GM19463 (cell line): ENCODE results near the gene FUT2.

Experiments
- ATAC-seq: cut with Tn5 transposase; IDR thresholded peaks from one replicate; pipeline ENCODE4 v1.9.1; 2021; ENCODE audit warnings: mild to moderate bottlenecking, moderate library complexity; ENCODE audit not compliant: unreplicated experiment

The FUT2 gene

DNA sequence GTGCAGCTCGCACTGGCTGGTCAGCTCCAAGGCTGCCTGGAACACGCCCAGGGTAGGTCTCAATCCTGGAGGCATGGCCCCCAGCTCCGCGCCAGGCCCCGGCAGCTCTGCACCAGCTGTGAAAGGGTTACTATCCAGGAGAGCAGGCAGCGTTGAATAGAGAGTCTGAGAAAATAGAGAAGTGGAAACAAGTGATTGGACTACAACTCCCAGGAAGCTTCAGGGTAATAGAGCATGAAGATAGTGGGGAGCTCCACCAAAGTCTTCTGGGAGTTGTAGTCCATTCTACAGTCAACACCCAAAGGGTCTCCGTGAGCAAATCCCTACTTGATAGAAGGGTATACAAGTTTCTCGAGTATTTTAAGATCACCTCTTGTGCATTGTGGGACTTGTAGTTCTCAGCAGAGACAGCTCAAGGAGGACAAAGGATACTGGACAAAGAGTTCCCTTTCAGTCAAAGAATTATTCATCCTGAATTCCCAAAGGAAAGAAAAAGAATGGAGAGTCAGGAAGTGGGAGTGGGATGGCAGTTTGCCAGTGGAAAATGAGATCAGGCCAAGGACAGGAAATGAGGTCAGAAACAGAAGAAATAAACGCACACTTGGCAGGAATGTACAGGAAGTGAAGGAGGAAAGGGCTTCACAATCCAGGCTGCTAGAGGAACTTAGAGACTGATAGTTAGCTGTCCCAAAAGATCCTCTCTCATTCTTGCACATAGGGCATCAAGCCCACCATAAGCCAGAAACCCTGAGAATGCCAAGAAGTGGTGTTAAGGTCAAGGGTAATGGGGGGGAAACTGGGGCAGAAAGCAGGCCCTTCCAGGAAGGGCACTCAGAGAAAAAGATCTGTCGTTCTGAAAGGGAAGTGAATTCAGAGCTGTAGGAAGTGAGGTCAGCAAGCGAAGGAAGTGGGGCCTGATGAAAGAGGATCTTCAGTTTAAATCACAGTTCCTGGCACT, 29.3 kb downstream of the FUT2 start:
- ATAC-seq = no peak

DNA sequence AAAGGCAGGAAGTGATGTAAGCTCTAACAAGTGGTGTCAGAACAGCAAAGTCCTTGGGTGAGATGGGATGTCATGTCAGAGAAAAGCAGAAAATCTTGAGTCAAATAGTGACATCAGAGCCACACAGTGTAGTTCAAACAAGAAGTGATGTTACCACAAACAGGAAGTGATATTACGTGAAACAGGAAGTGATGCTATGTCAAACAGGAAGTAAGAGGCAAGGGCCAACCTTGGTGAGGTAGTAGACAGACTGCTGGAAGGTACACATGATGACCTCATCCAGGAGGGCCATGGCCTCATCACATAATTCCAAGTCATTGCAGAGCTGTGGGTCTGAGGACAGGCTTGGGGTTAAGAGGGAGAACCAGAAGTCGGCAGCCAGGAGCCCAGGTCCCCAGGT, 30.8 kb downstream of the FUT2 start:
- no peak for ATAC-seq

GRCh38 chr19:48728911-48729664, 33.3 kb downstream of the FUT2 start:
- ATAC-seq = no peak

DNA sequence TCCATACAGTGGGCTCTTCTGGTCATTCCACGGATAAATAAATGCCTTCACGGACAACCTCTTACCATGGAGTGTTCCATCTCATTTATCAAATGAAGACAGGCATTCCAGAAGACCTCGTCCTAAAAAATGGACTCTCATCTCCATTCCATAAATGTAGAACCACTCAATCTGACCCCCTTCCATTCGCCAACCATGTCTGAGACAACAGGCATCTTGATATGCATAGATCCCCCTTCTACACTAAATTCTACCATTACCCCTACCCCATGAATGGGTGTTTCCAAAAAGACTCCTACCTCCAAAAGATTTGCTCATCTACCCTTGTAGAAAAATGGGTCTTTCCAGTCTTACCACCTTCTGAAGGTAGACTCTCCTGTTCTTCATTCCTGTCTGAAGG, 35.7 kb downstream of the FUT2 start:
- no peak for ATAC-seq

DNA sequence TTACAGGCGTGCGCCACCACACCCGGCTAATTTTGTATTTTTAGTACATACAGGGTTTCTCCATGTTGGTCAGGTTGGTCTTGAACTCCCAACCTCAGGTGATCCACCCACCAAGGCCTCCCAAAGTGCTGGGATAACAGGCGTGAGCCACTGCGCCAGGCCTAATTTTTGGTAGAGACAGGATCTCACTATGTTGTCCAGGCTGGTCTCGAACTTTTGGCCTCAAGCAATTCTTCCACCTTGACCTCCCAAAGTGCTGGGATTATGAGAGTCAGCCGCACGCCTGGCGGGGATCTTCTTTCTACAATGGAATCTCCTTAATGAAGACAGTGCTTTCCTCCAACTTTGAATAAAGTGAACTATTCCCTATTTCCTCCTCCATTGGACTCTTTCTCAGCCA, 38.9 kb downstream of the FUT2 start:
- no peak for ATAC-seq

DNA sequence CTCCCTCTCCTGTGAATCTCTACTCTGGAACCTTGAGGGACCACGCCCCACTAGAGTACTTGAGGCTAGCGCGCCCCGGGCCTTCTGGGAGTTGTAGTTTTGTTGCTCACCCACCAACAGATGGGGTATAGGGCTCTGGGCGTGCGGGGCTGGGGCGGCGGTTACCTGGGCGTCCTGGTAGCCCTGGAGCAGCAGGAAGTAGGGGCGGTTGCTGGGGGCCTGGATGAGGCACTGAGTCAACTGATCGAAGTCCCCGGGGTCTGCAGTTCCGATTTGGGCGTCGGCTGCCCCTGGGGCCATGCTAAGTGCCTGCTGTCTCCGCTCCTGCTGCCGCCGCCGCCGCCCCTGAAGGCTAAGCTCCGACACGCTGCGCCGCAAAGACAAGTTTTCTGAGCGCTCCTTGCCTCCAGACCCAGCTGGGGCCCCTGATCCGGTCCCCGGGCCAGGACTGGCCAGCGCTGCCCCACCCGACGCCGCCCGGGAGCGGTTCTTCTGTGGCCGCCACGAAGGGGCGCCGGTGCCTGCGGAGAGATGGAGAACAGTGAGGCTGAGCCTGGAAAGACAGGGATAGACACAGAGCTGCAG, 39.4 kb downstream of the FUT2 start:
- ATAC-seq = no peak

GRCh38 chr19:48737360-48737998, 41.7 kb downstream of the FUT2 start:
- ATAC-seq = no peak

DNA sequence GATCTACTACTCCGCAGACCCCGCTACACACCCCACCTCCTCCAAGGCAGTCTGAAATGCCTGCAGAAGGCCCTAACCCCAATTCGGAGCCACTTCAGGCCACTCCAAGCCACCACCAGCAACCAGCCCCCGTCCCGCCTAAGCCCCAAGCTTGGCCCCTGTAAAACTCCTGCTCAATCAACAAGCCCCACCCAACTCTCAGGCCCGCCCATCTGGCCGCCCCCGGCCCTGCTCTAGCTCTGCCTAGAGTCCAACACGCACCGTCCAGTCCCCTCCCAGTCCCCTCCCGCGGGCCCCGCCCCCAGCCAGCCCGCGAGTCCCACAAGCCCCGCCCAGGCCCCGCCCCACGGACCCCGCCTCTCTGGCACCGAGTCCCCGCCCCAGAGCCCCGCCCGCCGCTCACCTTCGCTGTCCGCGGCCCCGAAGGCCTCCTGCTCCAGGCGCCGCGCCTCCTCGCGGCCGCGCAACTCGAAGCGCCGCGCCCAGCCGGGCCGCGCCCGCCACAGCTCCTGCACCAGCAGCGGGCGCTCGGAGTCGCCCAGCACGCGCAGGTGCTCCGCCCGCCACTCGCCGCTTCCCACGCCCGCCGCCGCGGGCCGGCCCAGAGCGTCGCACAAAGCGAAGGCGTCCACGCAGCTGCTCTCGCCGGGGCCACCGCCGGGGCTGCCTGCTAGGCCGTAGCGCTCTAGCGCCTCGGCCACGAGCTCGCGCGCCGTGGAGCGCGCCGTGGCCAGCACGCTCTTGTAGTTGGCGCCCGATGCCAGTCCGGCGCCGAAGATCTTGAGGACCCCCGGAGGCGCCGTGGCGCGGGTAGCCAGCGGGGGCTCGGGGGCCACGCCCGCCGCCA, 43.0 kb downstream of the FUT2 start:
- ATAC-seq = peak; percentile 88

DNA sequence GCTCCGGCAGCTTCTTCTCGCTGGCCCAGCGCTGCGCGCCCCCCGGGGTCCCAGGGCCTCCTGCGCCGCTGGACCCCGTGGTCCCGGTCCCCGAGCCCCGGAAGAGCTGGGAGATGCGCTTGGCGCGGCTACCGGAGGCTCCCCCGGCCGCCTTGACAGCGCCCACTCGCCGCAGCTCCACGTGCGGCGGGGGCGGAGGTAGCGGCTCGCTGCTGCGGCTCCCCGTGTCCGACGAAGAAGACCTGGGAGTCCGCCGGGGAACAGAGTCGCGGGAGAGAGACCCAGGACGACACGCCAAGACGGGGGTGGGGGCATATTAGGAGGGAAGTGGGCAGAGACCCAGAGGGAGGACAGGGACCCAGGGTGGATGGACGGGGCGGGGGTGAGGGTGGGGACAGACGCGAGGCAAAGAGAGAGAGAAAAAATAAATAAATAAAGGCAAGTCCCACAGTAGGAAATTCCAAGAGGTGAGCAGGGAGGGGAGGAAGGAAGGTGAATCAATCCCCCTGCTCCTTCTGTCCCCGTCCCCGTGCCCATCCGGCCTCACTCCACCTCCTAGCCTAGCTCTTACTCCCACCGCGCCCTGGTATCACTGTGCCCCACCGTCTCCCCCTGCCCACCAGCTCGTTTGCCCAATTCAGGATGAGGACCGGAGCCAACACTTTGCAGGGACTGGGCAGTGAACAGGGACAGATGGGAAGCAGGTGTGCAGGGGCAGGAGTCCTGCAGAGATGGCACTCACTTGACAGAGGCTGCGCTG, 43.8 kb downstream of the FUT2 start:
- no peak for ATAC-seq

GRCh38 chr19:48740164-48740972, 44.6 kb downstream of the FUT2 start, which contains the start of gene RASIP1:
RASIP1 (minus strand) TSS chr19:48740610; CDS start chr19:48740282, 328 bp downstream.
- ATAC-seq = no peak

GRCh38 chr19:48741129-48741999, 45.6 kb downstream of the FUT2 start:
- no peak for ATAC-seq

GRCh38 chr19:48742096-48742495, 46.3 kb downstream of the FUT2 start:
- ATAC-seq = no peak

GRCh38 chr19:48745208-48745995, 49.6 kb downstream of the FUT2 start:
- ATAC-seq = no peak

DNA sequence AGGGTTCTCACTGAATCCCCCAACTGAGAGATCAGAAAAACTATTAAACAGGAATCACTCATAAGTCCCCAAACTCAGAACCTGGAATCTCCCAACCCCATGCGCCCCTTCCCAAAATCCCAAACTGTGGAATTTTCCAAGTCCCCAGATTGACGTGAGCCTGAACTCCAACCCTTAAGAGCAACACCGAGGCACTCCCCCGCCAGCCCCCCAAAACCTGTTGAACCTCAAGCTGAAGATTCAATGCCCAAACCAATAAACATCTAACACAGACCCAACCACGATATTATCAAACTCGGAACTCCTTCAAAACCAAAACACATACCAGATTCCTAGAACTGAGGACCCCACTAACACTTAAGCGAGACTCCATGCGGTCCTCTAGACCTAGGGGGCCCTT, 50.3 kb downstream of the FUT2 start:
- ATAC-seq = no peak

DNA sequence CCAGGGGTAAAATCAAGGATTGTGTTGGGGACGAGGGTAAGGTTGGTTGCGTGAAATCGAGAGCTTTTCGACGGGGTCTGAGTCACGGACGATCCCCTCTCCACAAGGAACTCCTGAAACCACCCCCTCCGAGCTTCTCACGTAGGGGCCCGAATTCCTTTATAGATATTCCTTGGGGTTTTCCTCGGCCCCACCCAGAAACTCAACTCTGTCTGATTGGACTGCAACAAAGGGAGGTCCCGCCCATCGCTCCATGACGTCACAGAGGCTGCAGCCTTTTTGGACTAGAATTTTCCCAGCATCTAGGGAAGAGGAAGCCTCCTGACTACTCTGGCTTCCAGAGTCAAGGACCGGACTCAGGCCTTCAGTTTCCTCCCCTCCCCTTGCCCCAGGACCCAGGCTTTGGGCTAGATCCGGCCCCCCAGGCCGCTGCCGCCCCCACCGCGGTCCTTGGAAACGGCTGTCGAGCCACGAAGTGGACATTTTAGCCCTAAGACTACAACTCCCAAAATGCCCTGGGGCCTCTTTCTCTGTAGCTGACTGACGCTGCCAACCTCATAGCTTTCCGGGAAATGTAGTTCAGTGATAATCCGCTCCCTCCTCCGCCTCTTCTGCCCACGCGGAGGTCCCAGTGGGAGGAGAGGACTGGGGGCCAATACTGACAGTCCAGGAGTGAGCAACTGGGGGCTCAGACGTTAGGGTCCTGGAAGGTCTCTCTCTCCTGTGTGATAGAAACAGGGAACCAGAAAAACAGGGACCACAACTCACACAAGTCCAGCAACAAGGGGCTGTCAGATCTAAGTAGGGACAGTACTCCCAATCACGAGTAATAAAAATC, 51.2 kb downstream of the FUT2 start, which contains the start of gene IZUMO1:
IZUMO1 (minus strand) TSS at position 172 of the 838 bp plus-strand sequence. CDS start 1,050 bp downstream, outside the sequence.
- ATAC-seq = no peak
